HG03342 (cell line): Measurements from ENCODE around the gene BCL7A.
"Not testable (repeated sequence)": the region's sequence is repeated elsewhere in the genome, so short reads cannot be mapped to it uniquely, and the experiment has no call there.

ENCODE experiments used
- ATAC-seq: cut with Tn5 transposase; IDR thresholded peaks from one replicate; pipeline ENCODE4 v1.9.1; 2021; ENCODE audit warnings: mild to moderate bottlenecking, moderate library complexity; ENCODE audit not compliant: unreplicated experiment

BCL7A gene

GRCh38 chr12:122051231-122051876 lies 29.7 kb downstream of the BCL7A start:
- ATAC-seq, result no peak

- ATAC-seq, result no peak
These were observed 30.6 kb downstream of the BCL7A start for GRCh38 chr12:122052285-122052684.

- ATAC-seq, result no peak
These were observed 33.3 kb downstream of the BCL7A start for GRCh38 chr12:122054842-122055520.

GRCh38 chr12:122056406-122056805 lies 34.7 kb downstream of the BCL7A start:
- ATAC-seq, result not testable (repeated sequence)

GRCh38 chr12:122057007-122057735 lies 35.5 kb downstream of the BCL7A start:
- ATAC-seq, result no peak

- ATAC-seq, result no peak
These were observed 36.1 kb downstream of the BCL7A start for GRCh38 chr12:122057769-122058168.

- ATAC-seq, result no peak
These were observed 37.0 kb downstream of the BCL7A start for GRCh38 chr12:122058549-122059149.

GRCh38 chr12:122059203-122059960 lies 37.7 kb downstream of the BCL7A start:
- ATAC-seq, result no peak

GRCh38 chr12:122060081-122060501 lies 38.4 kb downstream of the BCL7A start:
- ATAC-seq, result no peak

GRCh38 chr12:122061253-122061652 lies 39.6 kb downstream of the BCL7A start:
- ATAC-seq, result no peak

- no peak for ATAC-seq
These were observed 41.4 kb downstream of the BCL7A start for GRCh38 chr12:122062832-122063693.

GRCh38 chr12:122063694-122064024 lies 42.0 kb downstream of the BCL7A start:
- ATAC-seq, result no peak

- ATAC-seq, result no peak
These were observed 42.5 kb downstream of the BCL7A start for GRCh38 chr12:122064025-122064777.

GRCh38 chr12:122064780-122065588 lies 43.3 kb downstream of the BCL7A start:
- ATAC-seq, result no peak

GRCh38 chr12:122067548-122067947 lies 45.9 kb downstream of the BCL7A start:
- no peak for ATAC-seq

- no peak for ATAC-seq
These were observed 46.3 kb downstream of the BCL7A start for GRCh38 chr12:122067966-122068365.

GRCh38 chr12:122072031-122072970 lies 50.6 kb downstream of the BCL7A start:
- ATAC-seq, result no peak
